Globus pallidus (tissue), 1 donor: ENCODE measurements around the gene TTC19.
A peak's percentile ranks its signal among the peaks of the same experiment; 100 is the strongest.

Experiments used
- DNase-seq: peaks from one replicate; pipeline ENCODE4 v3.0.0-alpha.2; 2015; ENCODE audit warnings: low spot score

The TTC19 gene, protein sequence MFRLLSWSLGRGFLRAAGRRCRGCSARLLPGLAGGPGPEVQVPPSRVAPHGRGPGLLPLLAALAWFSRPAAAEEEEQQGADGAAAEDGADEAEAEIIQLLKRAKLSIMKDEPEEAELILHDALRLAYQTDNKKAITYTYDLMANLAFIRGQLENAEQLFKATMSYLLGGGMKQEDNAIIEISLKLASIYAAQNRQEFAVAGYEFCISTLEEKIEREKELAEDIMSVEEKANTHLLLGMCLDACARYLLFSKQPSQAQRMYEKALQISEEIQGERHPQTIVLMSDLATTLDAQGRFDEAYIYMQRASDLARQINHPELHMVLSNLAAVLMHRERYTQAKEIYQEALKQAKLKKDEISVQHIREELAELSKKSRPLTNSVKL

GRCh38 chr17:15999141-15999973, at the start of gene TTC19, which contains the start of gene ZSWIM7:
TTC19 (plus strand) TSS chr17:15999824; CDS start chr17:15999849, 25 bp downstream.
ZSWIM7 (minus strand) TSS chr17:15999704; CDS start chr17:15999594, 110 bp downstream.
- DNase-seq: peak; percentile 95

- no peak for DNase-seq
Observed at GRCh38 chr17:15951368-15952047, 48.1 kb upstream of the TTC19 start.

DNA sequence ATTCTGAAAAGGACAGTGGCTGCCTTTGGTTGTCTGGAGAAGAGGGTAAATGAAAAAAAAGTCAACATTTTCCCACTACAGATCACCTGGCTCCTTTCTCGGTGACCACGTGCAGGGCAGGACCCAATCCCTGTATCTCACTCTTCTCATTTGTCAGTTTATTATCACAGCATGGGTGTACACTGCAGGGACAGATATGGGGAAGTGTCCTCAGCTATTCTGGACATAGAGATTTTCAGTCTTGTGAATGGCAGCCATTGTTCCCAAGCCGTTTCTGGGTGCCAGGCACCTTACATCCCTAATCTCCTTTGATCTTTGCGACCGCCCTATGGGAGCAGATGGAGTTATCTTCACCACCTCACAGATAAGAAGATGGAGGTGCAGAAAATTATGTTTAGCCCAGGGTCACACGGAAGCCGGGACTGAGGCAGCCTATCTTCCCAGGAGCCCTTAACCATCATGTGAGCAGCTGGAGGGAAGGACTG, 47.5 kb upstream of the TTC19 start:
- DNase-seq: no peak

- DNase-seq: no peak
Observed at GRCh38 chr17:15952916-15953790, 46.5 kb upstream of the TTC19 start.

DNA sequence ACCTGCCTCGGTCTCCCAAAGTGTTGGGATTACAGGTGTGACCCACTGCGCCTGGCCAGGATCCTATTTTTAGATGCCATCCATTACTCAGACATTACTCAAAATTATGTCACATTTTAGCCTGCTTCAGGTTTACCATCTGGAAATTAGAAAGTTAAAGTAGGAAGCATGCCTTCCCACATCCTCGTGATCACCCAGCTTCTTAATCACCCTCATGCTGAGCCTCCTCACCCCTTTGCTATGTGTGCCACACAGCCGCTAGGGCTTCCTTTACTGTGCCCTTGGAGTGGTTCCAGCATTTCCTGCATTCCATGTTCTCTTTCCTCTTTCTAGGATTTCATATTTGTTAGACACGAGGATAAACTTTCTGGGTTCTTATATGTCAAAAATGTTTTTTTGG, 45.4 kb upstream of the TTC19 start:
- no peak for DNase-seq

- no peak for DNase-seq
Observed at GRCh38 chr17:15955793-15956541, 43.7 kb upstream of the TTC19 start.

DNA sequence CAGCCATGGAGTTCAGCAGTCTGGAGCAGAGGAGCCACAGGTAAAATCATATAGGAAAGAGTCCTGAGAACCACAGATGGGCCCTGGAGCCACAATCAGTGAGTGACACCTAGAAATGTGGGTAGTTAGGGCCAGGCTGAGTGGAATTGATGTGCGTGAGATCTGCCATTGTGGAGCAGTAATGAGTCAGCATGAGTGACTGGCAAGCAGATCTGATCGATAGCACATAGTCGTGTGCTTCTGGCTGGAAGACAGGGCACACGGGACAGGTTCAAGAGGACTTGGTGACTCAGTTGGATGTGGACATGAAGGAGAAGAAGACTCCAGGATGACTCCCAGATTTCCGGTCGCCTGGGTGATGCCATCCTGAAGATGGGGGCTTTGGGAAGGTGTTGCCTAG, 42.4 kb upstream of the TTC19 start:
- no peak for DNase-seq

GRCh38 chr17:15957608-15958307, 41.9 kb upstream of the TTC19 start:
- DNase-seq: no peak

DNA sequence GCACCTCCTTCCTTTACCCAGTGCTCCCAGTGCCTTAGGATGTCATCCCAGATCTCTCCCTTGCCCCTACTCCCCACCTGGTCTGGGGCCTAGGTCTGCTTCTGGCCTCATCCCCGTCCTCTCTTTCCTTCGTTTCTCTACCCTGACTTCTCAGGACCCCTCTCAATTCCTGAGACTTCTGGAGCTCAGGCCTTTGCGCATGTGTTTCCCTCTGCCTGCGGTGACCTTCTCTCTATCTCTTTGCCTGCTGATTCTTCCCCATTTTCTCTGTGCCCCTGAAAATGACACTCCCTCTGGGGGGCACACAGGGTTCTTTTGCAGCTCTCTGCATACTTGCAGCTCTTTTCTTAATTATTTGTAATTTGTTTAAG, 41.2 kb upstream of the TTC19 start:
- no peak for DNase-seq

- DNase-seq: no peak
Observed at GRCh38 chr17:15963670-15964110, 35.9 kb upstream of the TTC19 start.

DNA sequence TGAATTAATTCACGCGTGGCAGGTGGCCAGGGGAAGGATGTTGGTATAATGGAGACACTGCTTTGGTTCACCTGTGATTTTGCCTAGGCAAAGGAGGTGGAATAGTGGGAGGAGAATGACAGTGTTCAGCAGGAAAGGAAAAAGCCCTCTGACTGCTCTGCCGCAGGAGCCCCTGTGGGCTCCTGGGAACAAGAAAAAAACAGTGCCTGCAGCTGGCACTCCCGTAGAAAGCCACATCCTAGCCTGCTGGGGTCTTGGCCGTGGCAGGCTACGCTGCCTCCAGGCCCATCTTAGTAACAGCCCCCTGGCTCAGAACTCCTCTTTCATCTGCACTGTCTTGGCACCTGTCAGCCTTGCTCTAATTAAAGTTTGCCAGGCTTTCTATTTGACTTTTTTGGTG, 34.1 kb upstream of the TTC19 start:
- no peak for DNase-seq

DNA sequence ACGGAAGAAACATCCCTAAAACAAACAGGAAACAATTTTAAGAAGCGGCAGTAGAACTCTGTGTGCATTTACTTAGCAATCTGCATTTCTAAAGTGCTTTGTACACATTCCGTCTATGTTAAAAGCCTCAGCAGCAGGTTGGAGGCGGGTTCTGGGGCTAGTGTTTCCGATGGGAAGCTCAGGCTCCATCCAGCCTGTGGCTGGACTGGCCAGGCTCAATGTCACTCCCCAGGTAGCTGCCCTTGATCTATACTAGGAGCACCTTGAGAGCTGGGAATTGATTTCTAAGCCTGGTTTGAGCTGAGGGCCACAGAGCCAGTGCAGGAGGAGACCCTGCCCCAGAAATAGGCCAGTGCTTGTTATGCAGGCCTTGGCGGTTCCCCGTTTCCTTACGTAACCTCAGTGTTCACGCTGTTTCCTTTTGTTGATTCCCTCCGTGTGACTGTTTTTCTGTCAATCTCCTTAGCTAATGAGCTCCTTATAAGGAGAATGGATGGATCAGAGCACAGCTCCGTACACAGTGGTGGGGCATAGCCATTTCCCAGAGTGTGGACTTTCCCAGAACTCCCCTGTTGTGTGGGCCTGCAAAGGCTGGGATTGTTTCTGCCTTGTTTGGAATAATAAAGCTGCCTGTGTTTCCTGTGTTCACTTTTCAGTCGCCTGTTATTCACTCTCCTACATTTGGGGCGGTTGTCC, 33.3 kb upstream of the TTC19 start:
- DNase-seq: peak; percentile 35

GRCh38 chr17:15966879-15967248, 32.8 kb upstream of the TTC19 start:
- no peak for DNase-seq

DNA sequence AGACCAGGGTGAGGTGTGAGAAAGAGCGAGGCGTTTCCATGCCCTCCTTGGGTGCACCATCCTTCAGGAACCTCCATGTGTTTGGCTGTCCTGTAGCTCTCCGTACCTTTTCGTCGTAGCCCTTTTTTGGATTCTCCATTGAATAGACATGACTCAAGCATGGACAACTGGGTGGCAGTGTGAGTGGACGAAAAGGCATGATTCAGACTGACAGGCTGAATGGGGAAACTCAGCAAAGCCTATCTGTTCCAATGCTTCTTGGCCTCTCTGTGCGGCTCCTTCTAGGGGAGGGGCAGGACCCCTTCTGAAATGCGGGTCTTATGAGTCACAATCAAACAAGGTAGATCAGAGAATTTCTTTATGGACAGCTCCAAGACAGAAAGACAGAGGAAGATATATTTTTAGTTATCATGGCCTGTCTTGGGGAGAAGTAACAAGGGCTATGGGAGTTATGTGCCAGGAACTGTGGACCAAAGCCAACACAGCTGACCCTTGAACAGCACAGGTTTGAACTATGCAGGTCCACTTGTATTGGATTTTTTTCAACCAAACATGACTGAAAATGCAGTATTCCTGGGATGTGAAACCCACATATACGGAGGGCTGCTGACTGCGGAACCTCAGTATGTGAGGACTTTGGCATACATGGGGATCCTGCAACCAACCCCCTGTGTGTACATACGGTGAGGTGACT, 31.8 kb upstream of the TTC19 start:
- no peak for DNase-seq

DNA sequence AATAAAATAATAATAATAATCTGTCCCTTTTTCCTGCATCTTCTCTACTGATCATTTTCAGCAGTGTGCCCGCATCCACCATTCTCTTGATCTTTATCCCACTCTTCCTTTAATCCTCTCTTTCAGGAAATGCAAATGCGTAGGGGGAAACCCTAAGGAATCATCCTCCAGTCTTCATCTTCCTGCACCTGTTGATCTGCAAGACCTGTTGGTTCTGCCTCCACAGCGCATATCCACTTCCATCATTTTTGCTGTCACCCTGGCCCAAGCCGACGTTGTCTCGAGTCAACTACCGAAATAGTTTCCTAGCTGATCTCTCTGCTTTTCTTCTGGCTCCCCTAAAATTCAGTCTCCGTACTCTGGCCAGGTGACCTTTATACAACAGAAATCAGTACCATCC, 30.2 kb upstream of the TTC19 start:
- DNase-seq: no peak

- DNase-seq: no peak
Observed at GRCh38 chr17:15970500-15970899, 29.1 kb upstream of the TTC19 start.

GRCh38 chr17:15971098-15971678, 28.4 kb upstream of the TTC19 start:
- no peak for DNase-seq

GRCh38 chr17:15971882-15972281, 27.7 kb upstream of the TTC19 start:
- DNase-seq: no peak
